OCI-M1 (cell line): ENCODE results near the gene C14orf132.
A peak's percentile ranks its signal among the peaks of the same experiment; 100 is the strongest.
"Not testable (repeated sequence)": the region's sequence is repeated elsewhere in the genome, so short reads cannot be mapped to it uniquely, and the experiment has no call there.

ENCODE experiments used
- DNase-seq: peaks from one replicate; lab custom pipeline; 2025; lab: John Stamatoyannopoulos, UW

Gene C14orf132

DNA sequence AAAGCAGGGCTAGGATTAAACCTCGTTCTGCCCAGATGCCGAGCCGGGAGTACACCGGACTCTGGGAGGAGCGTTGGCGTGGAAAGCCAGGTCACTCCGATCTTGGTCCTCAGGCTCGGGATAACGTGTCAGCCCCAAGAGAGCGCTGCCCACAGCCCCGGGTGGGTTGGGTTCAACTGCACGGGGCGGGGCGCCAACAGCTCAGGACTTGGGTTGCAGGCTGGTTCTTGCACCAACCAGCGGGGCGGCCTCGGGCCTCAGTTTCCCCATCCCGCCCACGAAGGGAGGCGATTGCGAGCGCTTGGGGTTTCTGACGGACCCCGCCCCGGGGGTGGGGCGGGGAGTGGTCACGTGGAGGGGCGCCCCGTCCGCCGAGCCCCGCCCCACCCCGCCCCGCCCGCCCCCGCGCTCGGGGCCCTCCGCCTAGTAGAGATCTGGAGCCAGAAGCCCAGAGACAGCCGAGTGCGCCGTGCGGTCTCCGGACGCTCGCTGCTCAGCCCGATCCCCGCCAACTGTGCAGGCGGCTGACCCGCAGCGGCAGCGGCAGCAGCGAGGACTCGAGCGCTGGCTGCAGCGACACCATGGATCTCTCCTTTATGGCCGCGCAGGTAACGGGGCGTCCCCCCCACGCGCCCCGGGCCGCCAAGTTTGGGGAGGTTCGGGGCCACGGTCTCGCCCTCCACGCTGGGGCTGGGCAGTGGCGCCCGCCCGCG is at the start of gene C14orf132:
TSS of gene C14orf132 (plus strand) at position 443 of the 713 bp plus-strand sequence. CDS start at position 582, 139 bp downstream.
- no peak for DNase-seq

DNA sequence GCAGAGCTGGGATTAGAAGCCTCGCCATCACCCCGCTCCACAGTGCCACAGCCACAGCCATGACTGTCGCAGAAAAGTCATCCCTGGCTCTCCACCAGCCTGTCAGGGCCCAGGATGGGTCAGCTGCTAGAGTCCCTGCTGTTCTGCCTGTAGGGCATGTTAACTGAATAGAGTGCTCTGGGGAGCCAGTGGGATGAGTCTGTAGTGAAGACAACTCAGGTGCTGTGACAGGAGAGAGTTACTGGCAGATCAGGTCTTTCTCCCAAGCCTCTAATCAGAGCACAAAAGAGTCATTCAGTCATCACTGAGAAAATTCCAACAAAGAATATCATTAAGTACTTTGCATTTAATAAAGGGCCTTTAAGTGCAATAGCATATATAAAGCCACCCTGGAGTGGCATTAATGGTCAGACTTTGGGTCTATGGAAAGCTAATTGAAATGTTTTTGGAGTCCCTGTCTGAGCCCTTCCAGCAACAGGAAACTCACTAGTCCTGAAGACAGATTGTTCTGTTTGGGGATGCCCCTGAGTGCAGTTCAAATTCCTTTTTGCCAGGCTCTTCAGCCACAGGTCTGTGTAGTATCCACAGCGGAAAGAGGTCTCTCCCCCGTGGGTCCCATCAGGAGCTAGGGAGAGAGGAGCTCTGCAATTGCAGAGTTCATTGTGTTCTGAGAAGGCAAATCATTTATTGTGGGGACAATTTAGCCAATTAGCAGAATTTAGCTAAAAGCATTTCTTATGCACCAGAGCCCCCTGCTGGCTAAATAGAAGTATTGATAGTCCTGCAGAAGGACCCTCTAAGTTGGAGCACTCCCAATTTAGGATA is 45.2 kb upstream of the C14orf132 start:
- DNase-seq = peak; percentile 50

DNA sequence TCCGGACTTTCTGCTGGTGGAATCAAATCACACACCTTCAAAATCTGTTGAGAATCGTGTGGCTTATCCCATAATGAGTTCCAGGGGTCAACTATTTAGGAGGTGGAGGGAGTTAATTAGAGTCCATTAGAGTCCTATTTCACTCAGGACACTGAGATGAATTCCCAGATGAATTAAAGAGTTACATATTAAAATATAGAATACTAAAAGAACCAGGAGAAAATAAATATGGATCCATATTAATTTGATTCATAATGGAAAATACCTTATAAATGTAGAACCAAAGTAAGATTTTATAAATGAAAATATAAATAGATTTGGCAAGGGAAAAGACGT is 44.6 kb upstream of the C14orf132 start:
- DNase-seq = no peak

DNA sequence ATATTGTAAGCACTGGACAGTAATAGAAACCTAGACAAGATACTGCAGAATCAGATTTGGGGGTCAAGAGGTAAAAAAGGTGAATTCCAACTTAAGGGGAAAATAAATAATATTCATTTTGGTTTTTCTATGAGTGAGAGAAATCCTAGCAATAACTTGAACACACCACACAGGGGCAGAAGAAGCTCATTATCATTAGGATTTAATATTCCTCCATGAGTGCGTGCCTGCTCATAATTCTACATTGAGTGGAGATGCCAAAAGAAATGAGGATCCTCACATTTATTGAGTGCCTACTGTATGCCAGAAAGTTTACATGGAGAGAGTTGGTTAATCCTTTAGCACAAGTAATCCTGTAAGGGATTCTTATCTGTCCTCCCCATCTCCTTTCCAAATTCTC is 40.5 kb upstream of the C14orf132 start:
- DNase-seq = no peak

DNA sequence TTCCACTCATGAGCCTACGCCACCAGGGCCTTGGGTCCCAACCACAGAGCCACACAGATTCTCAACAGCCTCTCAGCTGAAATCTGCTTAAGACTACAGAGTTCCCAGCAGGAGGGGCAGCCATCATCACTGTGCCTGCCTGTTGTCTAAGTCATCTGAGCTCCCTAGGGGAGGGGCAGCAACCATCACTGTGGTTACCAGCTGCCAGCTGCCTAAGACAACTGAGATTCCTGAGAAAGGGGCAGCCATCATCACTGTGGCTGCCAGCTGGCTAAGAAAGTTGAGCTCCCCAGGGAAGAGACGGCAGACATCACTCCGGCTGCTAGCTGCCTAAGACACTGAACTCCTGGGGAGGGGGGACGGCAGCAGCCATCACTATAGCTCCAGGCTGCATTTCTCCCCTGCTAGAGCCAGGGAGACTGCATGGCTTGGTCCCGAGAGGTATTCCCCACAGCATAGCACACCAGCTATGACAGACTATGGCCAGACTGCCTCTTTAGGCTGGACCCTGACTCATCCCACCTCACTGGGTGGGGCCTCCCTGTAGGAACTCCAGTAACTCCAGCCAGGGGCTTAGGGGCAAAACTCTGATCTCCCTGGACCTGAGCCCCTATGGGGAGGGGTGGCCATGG is 37.2 kb upstream of the C14orf132 start:
- no peak for DNase-seq

DNA sequence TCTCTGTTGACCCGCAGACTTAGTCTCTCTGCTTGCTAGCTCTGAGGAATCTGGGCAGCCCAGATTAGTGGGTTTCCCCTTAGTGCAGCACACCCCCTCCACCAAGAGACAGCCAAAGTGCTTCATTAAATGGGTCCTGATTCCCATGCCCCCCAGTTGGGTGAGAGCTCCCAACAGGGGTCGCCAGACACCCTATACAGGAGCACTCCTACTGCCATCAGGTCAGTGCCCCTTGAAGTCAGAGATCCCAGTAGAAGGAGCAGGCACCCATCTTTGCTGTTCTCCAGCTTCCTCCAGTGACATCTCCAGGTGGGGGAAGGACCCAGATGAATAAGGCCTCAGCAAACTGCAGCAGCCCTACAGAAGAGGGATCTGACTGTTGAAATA is 36.7 kb upstream of the C14orf132 start:
- no peak for DNase-seq

DNA sequence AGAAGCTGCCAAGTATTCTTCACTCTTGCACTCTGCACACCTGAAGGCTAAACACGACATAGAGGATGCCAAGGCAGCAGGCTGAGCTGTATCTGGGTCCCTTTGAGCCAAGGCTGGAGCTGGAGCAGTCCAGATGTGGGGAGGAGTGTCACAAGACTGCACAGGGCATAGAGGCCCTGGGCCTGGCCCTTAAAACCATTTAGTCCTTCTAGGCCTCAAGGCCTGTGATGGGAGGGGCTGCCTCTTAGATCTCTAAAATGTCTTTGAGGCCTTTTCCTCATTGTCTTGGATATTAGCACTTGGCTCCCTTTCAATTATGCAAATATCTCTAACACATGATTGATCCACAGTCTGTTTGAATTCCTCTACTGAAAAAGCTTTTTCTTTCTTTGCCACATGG is 28.0 kb upstream of the C14orf132 start:
- no peak for DNase-seq

DNA sequence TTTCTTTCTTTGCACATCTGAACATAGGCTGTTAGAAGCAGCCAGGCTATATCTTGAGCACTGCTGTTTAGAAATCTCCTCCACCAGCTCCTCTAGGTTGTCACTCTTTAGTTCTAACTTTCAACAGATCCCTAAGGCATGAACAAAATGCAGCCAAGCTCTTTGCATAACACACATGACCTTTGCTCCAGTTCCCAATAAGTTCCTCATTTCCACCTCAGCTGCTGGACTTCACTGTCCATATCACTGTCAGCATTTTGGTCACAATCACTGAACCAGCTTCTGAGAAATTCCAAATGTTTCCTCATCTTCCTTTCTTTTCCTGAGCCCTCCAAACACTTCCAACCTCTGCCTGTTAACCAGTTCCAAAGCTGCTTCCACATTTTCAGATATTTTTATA is 27.6 kb upstream of the C14orf132 start:
- no peak for DNase-seq

DNA sequence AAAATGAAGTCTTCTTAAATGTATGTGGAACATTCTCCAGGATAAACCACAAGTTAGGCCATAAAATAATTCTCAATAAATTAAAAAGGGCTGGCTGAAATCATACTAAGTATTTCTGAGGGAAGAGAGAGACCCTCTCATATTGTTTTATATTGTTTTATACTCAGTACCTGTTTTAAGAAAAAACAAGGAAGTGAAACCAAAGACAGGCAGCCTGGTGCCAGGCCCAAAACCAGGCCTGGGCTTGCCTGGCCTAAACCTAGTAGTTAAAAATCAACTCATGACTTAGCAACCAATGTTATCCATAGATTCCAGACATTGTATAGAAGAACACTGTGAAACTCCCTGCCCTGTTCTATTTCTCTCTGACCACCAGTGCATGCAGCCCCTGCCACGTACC is 26.4 kb upstream of the C14orf132 start:
- not testable (repeated sequence) for DNase-seq

DNA sequence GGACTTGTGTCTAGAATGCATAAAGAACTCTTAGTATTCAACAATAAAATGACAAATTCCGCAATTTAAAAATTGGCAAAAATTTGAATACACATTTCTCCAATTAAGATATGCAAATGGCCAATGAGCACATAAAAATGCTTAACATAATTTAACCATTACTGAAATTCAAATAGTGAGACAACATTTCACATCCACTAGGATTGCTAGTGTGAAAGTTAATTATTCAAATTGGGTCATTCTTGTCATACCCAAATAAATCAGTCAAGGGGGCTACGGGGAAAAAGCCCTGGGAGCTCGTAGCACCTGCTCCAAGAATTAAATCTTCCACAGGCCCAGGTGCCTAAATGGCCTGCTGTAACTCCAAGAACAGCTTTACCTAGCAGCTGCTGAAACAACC is 25.0 kb upstream of the C14orf132 start:
- DNase-seq = no peak

DNA sequence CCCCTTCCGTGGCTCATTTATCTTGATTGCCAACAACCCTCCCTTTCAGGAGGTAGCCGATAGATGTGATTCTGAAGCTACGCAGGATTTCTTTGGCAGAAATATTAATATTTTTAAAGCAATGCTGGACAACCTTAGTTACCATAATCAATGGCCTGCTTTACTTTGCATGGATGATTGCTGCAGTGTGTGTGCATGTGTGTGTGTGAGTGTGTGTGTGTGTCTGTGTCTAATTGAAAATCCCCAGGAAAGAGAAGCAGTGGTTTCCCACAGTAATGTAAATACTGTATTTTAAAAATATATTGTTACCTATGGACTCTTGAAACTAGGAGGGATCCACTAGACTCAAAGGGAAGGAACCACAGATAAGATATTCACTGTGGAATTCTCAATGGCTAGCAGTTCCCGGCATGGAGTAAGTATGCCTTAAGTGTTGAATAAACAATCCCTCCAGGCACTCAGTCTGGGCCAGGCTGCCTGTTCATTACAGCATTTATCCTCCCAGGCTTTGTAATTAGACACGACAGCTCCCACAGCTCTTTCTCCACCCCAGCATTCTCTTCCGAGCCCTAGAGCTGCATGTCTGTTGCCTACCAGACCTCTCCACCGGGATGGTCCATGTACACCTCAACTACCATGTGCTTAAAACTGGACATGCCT is 22.5 kb upstream of the C14orf132 start:
- DNase-seq = no peak

DNA sequence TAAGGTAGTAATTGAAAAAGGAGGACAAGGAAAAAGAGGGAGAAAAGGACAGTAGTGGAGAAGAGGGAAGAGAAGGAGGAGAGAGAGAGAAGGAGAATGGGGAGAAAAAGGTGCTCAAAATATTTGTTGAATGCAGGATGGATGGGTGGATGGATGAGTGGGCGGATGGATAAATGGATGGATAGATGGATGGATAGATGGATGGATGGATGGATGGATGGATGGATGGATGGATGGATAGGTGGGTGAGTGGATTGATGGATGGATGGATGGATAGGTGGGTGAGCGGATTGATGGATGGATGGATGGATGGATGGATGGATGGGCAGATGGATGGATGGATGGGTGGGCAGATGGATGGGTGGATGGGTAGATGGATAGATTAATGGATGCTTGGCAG is 21.3 kb upstream of the C14orf132 start:
- no peak for DNase-seq

DNA sequence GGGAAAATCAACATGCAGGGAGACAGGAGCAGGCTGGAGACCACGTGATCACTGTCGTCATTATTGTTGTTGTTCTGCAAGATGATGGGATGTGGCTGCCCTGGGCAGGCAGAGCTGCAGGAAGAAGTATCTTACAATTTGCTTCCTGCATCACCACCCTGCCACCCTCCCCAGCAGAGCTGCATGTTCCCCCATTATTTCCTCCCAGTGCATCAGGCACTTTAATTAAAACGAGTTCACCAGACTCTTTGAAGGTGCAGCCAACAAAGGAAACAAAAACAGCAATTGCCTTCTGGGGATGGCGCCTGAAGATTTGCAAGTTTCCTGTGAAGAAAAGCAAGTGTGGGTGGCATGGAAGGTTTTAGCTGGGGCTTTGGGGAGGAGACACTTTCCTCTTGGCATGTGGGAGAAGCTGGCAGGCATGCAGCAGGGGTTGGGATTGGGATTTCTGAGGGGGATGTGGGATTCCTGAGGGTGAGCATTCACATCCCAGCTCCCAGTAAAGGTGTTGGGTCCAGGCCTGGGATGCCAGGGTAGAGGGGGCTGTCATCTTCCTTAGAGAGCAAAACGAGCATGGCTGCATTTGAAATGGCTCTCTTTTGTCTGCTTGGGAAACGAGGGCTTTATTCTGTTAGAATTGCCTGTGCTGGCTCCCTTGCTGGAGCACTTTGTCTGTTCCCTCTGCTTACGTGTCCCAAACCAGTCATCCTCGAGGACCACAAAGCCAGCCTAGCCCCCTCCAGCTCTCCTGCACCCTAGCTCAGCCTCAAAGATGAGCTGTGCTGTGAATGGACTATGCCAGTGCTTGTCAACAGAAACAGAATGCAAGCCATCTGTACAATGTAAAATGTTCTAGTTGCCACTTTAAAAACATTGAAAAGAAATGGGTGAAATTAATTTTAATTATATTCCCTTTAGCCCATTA is 11.5 kb upstream of the C14orf132 start:
- no peak for DNase-seq

DNA sequence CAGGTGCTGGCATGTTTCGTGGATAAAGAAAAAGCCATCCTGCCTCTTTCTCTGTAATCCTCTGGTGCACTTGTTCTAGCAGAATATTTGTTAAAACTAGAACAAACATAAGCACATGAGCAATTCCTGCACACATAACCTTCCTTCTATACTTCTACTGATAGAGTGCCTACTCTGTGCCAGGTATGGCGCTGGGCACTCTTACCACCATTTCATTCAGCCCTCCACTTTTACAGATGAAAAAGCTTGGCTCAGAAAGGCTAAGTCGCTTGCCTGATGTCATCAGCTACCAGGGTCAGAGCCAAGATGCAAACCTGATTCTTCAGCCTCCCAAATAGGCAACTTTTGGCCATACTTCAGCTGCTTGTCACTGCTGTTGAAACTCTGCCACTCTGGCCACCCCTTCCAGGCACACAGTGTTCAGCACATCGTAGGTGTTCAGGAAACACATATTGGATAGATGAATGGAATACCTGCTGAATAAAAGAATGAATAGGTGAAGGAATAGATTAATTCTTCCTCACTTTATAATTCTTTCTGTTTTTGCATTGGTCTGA is 10.0 kb upstream of the C14orf132 start:
- no peak for DNase-seq

DNA sequence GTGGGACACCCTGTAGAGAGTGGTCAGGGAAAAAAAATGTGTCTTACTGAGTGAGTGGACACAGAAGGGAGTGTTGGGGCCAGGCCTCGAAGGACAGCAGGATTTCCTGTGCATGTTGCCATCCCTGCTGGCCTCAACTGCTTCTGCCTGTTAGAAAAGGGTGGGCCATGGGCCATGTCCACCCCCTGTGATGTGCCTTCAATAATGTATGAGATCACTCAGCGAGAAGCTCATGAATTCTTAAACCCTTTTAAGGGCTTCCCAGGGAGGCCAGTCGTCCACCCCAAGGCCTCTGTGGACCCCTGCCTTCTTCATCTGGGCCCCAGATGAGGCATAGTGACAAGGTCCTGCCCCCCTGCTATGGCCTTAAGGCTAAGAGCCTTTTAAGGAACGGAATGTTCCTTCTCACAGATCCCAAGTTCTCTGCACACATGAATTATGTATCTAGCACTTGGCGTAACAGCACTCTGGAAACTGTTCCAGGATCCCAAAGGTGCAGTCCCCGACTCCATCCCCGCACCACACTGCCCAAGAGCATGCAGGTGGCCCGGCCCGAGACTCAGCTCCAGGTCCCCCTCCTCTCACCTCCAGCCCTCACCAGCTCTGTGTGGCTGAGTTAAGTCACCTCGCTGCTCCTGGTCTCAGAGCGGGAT is 8.9 kb upstream of the C14orf132 start:
- DNase-seq = no peak

DNA sequence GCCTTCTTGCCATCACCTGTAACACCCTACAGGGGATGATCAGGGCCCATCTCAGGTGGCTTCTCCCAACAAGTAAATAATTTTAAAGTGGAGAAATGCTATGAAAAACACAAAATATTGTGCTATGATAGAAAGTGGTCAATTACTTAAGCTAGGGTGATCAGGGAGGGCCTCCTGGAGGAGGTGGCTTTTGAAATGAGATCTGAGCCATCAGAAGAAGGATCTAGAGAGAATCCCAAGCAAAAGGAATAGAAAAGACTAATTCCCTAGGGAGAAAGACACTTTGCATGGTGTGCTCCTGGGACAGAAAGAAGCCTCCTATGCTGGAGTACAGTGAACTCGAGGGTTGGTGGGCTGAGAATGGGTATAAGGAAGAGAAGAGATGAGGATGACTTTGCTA is 7.5 kb upstream of the C14orf132 start:
- no peak for DNase-seq

DNA sequence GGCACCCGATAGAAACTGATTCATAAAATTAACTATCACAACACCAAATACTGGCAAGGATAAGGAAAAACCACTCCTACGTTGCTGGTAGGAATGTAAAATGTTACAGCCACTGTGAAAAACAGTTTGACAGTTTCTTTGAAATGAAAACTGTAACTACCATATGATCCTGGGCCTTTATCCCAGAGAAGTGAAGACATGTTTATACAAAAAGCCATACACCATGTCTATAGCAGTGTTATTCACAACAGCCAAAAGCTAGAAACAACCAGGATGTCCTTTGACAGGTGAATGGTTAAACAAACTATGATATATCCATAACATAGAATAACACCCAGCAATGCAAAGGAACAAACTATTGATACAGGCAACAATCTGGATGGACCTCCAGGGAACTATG is 3.7 kb upstream of the C14orf132 start:
- no peak for DNase-seq

DNA sequence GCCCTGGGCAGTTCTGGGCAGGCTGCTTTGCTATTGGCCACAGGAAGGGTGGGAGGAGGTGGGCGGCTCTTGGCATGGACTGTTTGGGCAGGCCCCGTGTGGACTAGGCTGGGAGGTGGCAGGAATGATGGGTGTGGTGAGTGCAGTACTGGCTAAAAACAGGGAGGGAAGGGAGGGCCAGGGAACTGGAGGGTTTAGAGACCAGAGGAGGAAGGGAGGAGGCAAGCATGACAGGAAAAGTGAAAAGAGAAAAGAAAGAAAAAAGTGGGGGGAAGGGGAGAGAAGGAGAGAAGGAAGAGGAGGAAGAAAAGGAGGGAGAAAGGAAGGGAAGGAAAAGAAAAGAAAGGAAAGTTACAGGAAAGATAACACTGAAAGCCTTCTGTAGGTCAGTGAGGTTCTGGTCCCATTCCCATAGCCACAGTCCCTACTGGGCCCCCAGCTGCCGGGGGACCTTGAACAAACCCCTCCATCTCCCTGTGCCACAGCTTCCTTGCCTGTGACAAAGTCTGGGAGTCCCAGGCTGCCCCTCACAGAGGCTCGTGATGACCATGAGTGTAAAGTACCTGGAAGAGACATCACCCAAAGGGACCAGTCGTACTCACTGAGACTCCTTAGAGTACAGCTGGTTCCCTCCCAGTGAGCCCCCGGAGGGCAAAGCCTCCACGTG is 1.1 kb upstream of the C14orf132 start:
- no peak for DNase-seq

DNA sequence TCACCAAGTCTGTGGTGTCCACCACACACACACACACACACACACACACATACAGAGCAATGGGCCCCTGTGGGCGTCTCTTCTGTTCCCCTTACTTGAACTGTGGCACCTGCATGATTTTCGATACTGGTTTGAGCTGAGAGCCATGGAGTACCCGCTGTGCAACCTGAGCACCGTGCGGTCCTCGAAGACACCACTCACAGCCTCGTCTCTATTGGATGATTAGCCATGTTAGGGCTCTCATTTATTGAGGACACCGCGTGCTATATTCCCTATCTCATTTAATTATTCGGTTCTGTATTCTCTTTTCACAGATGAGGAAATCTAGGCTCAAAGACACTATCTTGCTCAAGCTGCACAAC is 623 bp upstream of the C14orf132 start:
- DNase-seq = no peak

DNA sequence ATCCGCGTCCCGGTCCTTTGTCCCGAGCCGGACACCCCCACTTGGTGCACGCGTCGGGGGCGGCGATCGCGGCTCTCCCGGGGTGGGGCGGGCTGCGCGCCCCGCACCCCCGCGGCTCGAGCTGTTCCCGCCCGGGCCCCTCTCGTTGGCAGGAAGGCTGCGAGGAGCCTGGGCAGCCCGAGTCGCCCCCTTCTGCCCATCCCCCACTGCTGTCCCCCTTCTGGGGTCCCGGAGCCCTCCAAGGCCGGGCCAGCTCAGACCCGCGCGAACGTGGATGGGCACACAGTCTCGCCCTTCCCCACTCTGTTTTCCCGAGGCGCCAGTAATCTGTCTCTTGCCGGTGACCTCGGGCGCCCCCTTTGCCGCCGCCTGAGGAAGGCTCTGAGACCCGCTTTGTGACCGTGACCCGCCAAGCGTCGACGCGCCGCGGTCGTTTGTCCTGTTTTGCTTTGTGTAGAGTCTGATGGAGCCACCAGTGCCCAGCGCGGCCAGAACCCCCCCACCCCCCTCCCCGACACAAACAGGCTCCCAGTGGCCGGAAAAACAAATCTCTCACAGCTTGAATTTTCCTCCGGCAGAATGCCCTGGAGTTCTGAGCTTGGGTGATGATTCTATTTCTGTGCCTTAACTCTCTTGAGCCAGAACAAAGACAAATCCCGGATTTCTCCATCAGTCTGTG is 610 bp downstream of the C14orf132 start:
- no peak for DNase-seq
